ENCODE data around the gene ATP8A1. TPM values are rescaled to one million over a fixed set of nuclear protein-coding genes. Genes with fewer than 3 reads are reported as not detected.

ATP8A1 gene
- total RNA-seq, 6 experiments from 2014 or later = 1.0 to 3.4 (median 1.9) TPM

DNA sequence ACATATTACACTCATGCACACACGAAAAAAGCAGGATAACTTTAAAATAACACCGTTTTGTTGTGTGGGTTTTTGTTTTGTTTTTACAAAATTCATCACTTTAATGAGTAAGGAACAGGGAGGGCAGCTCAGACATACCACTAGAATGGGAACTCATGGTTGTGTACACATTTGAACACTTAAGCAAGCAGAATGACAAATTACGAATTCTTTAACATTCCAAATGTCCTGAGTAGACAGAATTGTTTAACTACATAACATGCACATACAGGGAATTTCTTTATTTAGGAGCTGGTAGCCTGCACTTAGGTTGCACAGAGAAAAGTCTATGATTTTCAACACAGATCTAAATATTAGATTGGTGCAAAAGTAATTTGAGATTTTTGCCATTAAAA is 96.4 kb downstream of the ATP8A1 start:
- Histone ChIP-seq H3K4me3 (no peak overlapping the region), H3K27ac (no peak overlapping the region), H3K4me1 (no peaks in the 10 kb centered on the region), H3K9me3 (no peaks in the 10 kb centered on the region), H3K36me3 (no peaks in the 10 kb centered on the region), H3K27me3 (no peaks in the 10 kb centered on the region)
- intact Hi-C loops (cut with DNase I) = loop anchor here in 1 of 2 donors (10.0 kb wide), 1 partner anchor 304 kb away; no protein-coding TSS in a partner anchor
- ATAC-seq (no peak), DNase-seq (no peak)
- TF ChIP-seq POLR2A (IDR thresholded peaks at IDR 0.05) = no peak
- TF ChIP-seq, protein P1, sequence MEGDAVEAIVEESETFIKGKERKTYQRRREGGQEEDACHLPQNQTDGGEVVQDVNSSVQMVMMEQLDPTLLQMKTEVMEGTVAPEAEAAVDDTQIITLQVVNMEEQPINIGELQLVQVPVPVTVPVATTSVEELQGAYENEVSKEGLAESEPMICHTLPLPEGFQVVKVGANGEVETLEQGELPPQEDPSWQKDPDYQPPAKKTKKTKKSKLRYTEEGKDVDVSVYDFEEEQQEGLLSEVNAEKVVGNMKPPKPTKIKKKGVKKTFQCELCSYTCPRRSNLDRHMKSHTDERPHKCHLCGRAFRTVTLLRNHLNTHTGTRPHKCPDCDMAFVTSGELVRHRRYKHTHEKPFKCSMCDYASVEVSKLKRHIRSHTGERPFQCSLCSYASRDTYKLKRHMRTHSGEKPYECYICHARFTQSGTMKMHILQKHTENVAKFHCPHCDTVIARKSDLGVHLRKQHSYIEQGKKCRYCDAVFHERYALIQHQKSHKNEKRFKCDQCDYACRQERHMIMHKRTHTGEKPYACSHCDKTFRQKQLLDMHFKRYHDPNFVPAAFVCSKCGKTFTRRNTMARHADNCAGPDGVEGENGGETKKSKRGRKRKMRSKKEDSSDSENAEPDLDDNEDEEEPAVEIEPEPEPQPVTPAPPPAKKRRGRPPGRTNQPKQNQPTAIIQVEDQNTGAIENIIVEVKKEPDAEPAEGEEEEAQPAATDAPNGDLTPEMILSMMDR (IDR thresholded peaks at IDR 0.05) = no peak
- 67% methylated on average over 3 of the region's 3 CpGs for WGBS (ENCODE audit: insufficient coverage, low coverage, low lambda C conversion rate, missing lambda C conversion rate)

DNA sequence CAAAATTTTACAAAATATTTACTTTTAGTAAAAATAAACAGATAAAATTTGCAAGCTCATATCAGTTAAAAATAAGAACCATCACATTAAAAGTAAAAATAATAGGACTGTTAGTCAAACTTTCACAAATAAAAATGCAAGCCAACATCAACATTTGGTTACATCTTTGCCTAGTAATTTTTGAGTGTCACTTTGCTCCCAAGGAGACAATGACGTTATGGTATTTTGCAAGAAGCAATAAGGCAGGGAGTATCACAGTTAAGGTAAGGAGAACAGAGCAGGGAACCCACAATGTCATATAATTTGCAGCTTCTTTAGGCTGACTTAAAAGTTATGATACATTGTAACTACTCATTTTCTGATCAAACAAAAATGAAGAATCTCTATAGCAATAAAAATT is 98.7 kb downstream of the ATP8A1 start:
- Histone ChIP-seq H3K27me3 (no peaks in the 10 kb centered on the region), H3K27ac (no peak overlapping the region), H3K4me1 (no peaks in the 10 kb centered on the region), H3K9me3 (no peaks in the 10 kb centered on the region), H3K36me3 (no peaks in the 10 kb centered on the region), H3K4me3 (no peak overlapping the region)
- no peak for ATAC-seq
- TF ChIP-seq POLR2A (IDR thresholded peaks at IDR 0.05) = no peak
- TF ChIP-seq, protein P1 (IDR thresholded peaks at IDR 0.05) = no peak
- WGBS (ENCODE audit: insufficient coverage, low coverage, low lambda C conversion rate, missing lambda C conversion rate) = 38% methylated on average over 1 of the region's 1 CpG
- intact Hi-C loops (cut with DNase I) = no loop called here
- DNase-seq = no peak

DNA sequence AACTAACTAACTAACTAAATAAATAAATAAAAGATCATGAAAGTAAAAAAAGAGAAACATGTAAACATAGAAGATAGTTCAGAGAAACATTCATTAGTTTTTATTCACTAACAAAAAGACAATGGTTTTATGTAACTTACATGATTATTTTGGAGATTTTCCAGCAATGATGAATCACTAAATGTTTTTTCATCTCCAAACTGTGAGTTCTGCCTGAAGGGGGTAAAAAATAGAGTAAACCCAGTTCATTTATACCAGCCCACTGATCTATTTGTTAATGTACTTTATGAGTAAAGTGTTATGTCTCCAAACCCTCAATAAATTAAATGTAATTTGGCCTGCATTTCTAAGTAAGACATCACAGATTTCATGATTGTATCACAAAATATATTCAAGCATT is 101.1 kb downstream of the ATP8A1 start:
- ATAC-seq (no peak), DNase-seq (no peak)
- H3K27ac ChIP-seq = no peak overlapping the region
- intact Hi-C loops (cut with DNase I) = no loop called here
- H3K27me3 ChIP-seq = no peaks in the 10 kb centered on the region
- no peak overlapping the region for H3K4me3 ChIP-seq
- TF ChIP-seq, protein P1 (IDR thresholded peaks at IDR 0.05) = no peak
- no peak for TF ChIP-seq POLR2A (IDR thresholded peaks at IDR 0.05)
- H3K36me3 ChIP-seq = no peaks in the 10 kb centered on the region
- no peaks in the 10 kb centered on the region for H3K9me3 ChIP-seq
- no peaks in the 10 kb centered on the region for H3K4me1 ChIP-seq

DNA sequence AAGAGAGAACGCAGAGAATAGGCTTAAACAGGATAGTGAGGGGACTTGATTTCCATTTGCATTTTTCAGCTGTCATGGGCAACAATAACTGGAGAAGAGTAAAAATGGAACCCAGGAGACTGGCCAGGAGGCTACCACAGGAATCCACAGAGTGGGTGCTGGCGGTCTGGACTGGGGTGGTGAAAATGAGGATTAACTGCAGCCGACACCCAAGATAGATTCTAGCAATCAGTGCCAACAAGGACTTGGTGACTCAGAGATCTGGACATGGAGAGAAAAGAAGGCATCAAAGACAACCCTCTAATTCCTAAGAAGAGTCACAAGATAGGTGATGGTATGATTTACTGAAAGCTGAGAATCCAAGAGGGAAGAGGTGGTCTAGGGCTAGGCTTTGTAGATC is 102.8 kb downstream of the ATP8A1 start:
- Histone ChIP-seq H3K4me3 (no peak overlapping the region), H3K4me1 (no peaks in the 10 kb centered on the region), H3K36me3 (no peaks in the 10 kb centered on the region), H3K9me3 (no peaks in the 10 kb centered on the region), H3K27me3 (no peaks in the 10 kb centered on the region), H3K27ac (no peak overlapping the region)
- no peak for DNase-seq
- TF ChIP-seq, protein P1 (IDR thresholded peaks at IDR 0.05) = no peak
- no peak for TF ChIP-seq POLR2A (IDR thresholded peaks at IDR 0.05)
- intact Hi-C loops (cut with DNase I) = no loop called here
- 80% methylated on average over 2 of the region's 3 CpGs for whole genome bisulfite sequencing (ENCODE audit: insufficient coverage, low coverage, low lambda C conversion rate, missing lambda C conversion rate)
- no peak for ATAC-seq

DNA sequence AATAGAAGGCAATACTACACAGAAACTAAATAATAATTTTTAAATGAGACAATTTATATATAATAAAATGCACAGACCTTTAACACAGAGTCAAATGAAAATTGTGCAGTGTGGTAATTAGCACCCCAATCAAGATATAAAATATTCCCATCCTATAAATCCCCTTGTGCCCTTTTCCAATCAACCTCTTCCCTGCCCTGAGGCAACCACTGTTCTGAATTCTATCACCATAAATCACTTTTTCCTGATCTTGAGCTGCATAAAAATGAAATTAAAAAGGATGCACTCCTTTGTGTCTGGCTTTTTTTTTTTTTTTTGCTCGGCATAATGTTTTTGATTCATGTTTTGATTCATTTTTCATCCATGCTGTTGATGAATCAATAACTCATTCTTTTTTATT is 107.0 kb downstream of the ATP8A1 start:
- no peak for TF ChIP-seq POLR2A (IDR thresholded peaks at IDR 0.05)
- TF ChIP-seq, protein P1 (IDR thresholded peaks at IDR 0.05) = no peak
- no peaks in the 10 kb centered on the region for H3K27me3 ChIP-seq
- H3K27ac ChIP-seq = no peak overlapping the region
- WGBS (ENCODE audit: insufficient coverage, low coverage, low lambda C conversion rate, missing lambda C conversion rate) = 75% methylated on average over 1 of the region's 1 CpG
- no peak overlapping the region for H3K4me3 ChIP-seq
- DNase-seq (no peak), ATAC-seq (no peak)
- intact Hi-C loops (cut with DNase I) = no loop called here
- H3K9me3 ChIP-seq = no peaks in the 10 kb centered on the region
- H3K4me1 ChIP-seq = no peaks in the 10 kb centered on the region
- no peaks in the 10 kb centered on the region for H3K36me3 ChIP-seq

Measured in right lobe of liver (tissue), 6 donors.